Adipose tissue (tissue), 3 donors: ENCODE measurements around the gene SPATA32. TPM values are rescaled to one million over a fixed set of nuclear protein-coding genes. Genes with fewer than 3 reads are reported as not detected.

ENCODE experiments used
- H3K27ac ChIP-seq: one replicate; pipeline ENCODE4 v1.5.1; 2013; ENCODE audit warnings: low read depth, low read length
- WGBS, 3 donors: extraction: QIAGEN DNeasy Blood & Tissue Kit; methylation state at CpG; one replicate each; pipeline ENCODE4 v1.1.7; 2013; 5-methylcytosine and 5-hydroxymethylcytosine counted together
- polyA plus RNA-seq, 3 donors: library from polyadenylated mRNA; stranded (reverse); fragments of 200-250 nt; gene quantifications; one replicate each; pipeline ENCODE4 v1.2.3, GENCODE V29; 2013
- donor health status: healthy with polysubstance abuse.
- donor health status: Bipolar disorder and iron deficiency.
- donor health status: healthy.

Gene SPATA32
- polyA plus RNA-seq, 3 donors, result 0.05 to 0.07 TPM; not detected in 1

DNA sequence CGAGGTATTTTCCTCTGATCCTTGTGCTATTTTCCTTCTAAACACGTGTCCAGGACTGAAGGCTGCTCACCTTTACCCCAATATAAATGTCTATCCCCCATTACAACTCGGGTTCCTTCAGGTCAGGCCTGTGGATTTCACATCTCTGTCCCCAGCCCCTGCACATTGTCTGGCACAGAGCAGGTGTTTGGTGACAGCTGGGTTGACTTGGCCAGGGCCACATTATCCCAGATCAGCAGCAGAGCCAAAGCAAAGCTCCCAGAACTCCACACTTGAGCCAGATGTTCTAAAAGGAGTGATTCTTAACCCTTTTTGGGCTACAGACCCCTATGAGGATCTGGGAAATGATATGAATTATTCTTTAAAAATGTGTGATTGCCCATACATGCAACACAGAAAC lies 18.0 kb upstream of the SPATA32 start:
- H3K27ac ChIP-seq, result no peak overlapping the region
- 66 to 89% (median 85%) methylated on average over 3 of the region's 3 CpGs for WGBS, 3 donors

DNA sequence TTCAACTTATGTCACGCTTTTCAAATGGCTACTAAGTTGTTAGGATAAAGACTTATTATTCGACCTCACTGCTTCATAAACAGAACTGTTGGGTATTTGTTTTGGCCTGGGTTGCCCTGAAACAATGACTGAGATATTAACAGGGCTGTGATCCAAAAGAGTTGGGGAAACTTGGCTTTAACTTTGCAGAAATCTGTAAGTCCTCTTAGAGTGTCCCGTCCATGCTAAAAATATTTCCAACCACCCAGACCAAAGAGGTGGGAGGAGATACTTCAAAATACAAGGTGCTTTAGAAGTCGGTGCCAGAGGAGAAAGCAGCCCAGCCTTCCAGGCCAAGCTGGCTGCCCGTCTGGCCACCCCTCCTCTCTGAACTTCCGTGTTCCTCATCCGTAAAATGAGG lies 16.1 kb upstream of the SPATA32 start:
- WGBS, 3 donors, result 16 to 42% (median 42%) methylated on average over 7 of the region's 7 CpGs
- no peak overlapping the region for H3K27ac ChIP-seq

GRCh38 chr17:45277216-45277849 lies 15.4 kb upstream of the SPATA32 start:
- H3K27ac ChIP-seq, result no peak overlapping the region
- whole genome bisulfite sequencing, 3 donors, result 12 to 36% (median 33%) methylated on average over 16 of the region's 16 CpGs

- H3K27ac ChIP-seq, result no peak overlapping the region
- WGBS, 3 donors, result 60 to 65% (median 62%) methylated on average over 6 of the region's 6 CpGs
These were observed 14.1 kb upstream of the SPATA32 start for GRCh38 chr17:45276031-45276430.

DNA sequence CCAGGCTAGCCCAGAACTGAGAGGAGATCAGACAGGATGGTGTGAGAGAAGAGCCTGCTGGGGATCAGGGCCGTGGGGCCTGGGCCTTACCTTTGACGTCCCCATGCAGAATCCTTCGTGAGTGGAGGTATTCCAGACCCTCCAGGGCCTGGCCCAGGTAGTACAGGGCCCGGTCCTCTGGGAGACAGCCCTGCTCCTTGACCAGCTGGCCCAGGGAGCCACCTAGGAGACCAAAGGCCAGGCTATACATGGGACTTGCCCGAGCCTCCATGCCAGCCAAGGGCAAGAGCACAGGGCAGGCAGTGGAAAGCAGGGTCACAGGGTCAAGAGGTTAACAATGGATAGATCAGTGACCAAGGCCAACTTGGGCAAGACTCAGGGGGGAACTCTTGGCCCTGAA lies 12.1 kb upstream of the SPATA32 start:
- no peak overlapping the region for H3K27ac ChIP-seq
- 90 to 93% (median 92%) methylated on average over 5 of the region's 5 CpGs for WGBS, 3 donors

DNA sequence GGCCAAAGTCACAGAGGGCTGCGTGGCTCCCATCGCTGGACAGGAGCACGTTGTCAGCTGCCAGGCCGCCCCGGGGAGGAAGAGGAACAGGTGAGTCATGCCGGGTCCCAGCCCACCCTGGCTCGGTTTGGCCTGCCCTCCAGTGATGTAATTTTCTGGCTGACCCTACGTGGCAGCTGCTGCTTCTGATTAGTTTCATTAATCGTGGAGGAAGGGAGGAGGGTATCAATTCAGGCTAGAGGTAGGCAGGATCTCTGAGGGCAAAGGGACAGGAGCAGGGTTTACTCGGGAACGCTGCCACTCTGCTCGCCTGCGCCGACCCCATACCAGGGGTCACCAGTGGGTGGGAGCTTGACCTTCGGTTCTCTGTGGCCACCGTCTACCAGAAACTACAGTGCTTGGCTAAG lies 11.7 kb upstream of the SPATA32 start:
- no peak overlapping the region for H3K27ac ChIP-seq

DNA sequence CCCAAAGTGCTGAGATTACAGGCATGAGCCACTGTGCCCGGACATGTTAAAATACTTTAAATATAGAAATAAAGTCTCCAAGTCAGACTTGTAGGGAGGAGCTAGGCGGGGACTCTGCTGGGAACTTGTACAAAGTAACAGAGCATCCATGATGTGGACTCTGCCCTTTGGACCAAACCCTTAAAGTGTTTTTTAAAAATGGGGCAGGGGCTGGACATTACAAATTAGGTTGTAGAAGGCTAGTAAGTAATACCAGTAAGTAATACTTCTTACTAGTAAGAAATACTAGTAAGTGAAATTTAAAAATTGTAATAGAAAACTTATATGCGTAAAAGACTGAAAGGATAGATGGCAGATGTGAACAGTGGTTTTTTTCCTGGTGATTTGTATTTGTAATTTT lies 9.7 kb upstream of the SPATA32 start:
- H3K27ac ChIP-seq, result no peak overlapping the region
- 94 to 96% (median 96%) methylated on average over 3 of the region's 3 CpGs for WGBS, 3 donors

More for the DNA sequence above, 11.7 kb upstream of the SPATA32 start:
- 68 to 80% (median 69%) methylated on average over 16 of the region's 16 CpGs for WGBS, 3 donors

DNA sequence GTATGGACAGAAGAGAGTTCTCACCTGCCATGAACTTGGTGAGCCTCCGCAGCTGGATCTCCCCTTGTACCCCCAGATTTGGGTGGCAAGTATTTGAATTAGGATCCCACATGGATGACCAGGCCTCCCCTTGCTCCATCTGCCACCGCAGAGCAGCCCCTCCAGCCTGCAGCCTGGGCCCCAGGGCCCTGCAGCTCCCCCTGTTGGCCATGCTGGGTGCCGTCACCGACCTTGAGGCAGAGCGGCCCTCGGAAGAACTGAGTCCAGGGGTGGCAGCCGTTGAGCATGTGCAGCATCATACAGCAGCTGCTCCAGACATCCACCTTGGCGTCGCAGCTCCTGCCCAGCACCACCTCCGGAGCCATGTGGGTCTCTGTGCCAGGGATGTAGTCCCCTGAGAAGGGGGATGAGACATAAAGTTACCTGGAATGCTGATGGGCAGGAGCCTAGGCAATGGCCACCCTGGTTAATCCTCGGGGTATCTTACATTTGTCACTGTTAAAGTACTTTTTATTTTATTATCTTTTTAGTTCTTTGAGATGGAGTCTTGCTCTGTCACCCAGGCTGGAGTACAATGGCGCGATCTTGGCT lies 9.0 kb upstream of the SPATA32 start:
- no peak overlapping the region for H3K27ac ChIP-seq
- 77 to 85% (median 81%) methylated on average over 13 of the region's 13 CpGs for WGBS, 3 donors

DNA sequence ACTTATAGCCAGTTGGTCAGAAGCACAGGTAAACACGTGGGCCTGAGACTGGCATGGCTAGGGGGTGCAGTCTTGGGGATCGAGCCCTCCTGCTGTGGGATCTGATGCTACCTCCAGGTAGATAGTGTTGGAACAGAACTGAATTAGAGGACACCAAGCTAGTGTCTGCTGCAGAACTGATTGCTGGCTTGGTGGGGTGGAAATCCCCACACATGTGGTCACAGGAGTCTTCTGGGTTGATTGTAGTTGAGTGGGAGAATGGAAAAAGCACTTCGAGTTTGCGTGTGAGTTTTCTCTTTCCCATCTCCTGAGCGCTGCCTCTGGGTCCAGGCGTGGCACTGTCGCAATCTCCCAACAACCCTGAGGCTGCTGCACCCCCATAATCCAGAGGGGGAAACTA lies 8.0 kb upstream of the SPATA32 start:
- H3K27ac ChIP-seq, result no peak overlapping the region
- WGBS, 3 donors, result 80 to 91% (median 86%) methylated on average over 7 of the region's 7 CpGs

GRCh38 chr17:45267436-45268055 lies 5.7 kb upstream of the SPATA32 start:
- WGBS, 3 donors, result 94 to 96% (median 95%) methylated on average over 10 of the region's 10 CpGs

DNA sequence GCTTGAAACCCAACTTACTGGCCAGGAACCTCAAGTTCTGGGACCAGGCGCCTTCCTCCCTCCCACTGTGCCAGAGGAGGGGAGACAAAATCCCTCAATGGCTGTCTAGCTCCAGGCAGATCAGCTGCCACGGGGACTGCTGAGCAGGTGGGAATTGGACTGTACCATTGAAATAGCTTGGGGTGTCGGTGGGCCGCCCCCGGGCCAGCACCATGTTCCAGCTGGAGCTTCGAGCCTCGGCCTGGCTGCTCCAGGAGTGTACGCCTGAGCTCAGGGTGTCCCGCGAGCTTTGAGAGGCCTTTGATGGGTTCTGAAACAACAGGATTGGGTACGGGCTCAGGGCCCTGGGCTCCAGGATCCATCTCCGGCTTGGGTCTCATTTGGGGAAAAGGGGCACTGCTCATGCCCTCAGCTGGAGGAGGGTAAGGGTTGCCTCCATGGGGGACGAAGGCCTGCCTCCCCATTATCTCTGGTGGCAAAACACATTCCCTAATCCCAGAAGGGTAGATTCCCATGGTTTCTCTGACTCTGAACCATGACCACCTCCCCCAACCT lies 4.6 kb upstream of the SPATA32 start:
- 93 to 97% (median 94%) methylated on average over 13 of the region's 13 CpGs for WGBS, 3 donors
- no peak overlapping the region for H3K27ac ChIP-seq

More at GRCh38 chr17:45267436-45268055, 5.7 kb upstream of the SPATA32 start:
- H3K27ac ChIP-seq, result no peak overlapping the region

GRCh38 chr17:45265821-45266220 lies 3.9 kb upstream of the SPATA32 start:
- WGBS, 3 donors, result 76 to 85% (median 79%) methylated on average over 1 of the region's 1 CpG
- H3K27ac ChIP-seq, result no peak overlapping the region

GRCh38 chr17:45264988-45265387 lies 3.1 kb upstream of the SPATA32 start:
- 82 to 91% (median 85%) methylated on average over 8 of the region's 8 CpGs for WGBS, 3 donors
- H3K27ac ChIP-seq, result no peak overlapping the region

GRCh38 chr17:45264430-45264829 lies 2.5 kb upstream of the SPATA32 start:
- WGBS, 3 donors, result 89 to 95% (median 95%) methylated on average over 14 of the region's 14 CpGs
- H3K27ac ChIP-seq, result no peak overlapping the region

DNA sequence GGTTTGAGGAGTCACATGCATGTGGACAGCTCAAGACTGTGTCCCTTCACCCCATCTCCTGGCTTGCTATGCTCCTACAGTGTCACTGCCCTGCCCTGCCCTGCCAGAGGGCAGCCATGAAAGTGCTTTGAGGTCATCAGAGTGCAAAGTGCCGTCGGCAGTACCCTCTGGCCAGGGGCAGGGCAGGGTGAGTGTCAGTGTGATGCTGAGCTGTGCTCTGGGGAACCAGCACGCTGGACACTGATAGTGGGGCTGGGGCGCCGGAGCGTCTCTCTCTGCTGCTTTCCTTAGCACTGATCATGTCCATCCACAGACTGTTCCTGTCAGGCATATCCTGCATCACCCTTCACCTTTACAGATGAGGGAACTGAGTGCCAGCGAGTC lies 1.6 kb upstream of the SPATA32 start:
- H3K27ac ChIP-seq, result no peak overlapping the region
- 69 to 83% (median 82%) methylated on average over 7 of the region's 7 CpGs for WGBS, 3 donors

- 51 to 64% (median 62%) methylated on average over 18 of the region's 18 CpGs for WGBS, 3 donors
- no peak overlapping the region for H3K27ac ChIP-seq
These were observed 902 bp upstream of the SPATA32 start for GRCh38 chr17:45262516-45263476.

GRCh38 chr17:45260204-45260783 lies 1.6 kb downstream of the SPATA32 start:
- WGBS, 3 donors, result 80 to 83% (median 81%) methylated on average over 7 of the region's 7 CpGs
- no peak overlapping the region for H3K27ac ChIP-seq

DNA sequence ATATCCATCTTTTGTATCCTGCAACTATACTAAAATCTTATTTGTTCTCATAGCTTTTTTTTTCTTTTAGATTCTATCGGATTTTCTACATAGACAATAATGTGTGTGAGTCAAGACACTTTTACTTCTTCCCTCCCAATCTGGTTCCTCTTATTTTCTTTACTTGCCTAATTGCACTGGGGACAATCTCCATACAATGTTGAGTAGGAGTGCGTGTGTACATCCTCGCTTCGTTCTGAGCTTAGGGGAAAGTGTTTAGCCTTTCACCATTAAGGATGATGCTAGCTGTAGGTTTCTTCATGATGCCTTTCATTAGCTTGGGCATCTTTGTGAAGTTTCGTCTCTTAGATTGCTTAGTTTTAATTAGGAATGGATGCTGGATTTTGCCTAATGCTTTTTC lies 2.9 kb downstream of the SPATA32 start:
- no peak overlapping the region for H3K27ac ChIP-seq
- WGBS, 3 donors, result 44 to 72% (median 69%) methylated on average over 5 of the region's 5 CpGs
